T-helper 1 cell treated with Interleukin-12 subunit alpha and Interleukin-12 subunit beta and Interleukin-4 antibody, amounts not matched to agents 30 μg/mL and 1 μg/mL, for 36 hours (primary cell): Measurements from ENCODE around the gene RDH8.

ENCODE experiments used
- H3K27ac Mint-ChIP-seq: one replicate; pipeline ENCODE4 v1.8.0; 2021; ENCODE audit warnings: mild to moderate bottlenecking, mixed read lengths
- H3K27me3 Mint-ChIP-seq: one replicate; pipeline ENCODE4 v1.8.0; 2021; ENCODE audit warnings: low read depth, mixed read lengths
- H3K36me3 Mint-ChIP-seq: one replicate; pipeline ENCODE4 v1.8.0; 2021; ENCODE audit warnings: low read depth, mixed read lengths
- H3K4me1 Mint-ChIP-seq: one replicate; pipeline ENCODE4 v1.8.0; 2021; ENCODE audit warnings: low read depth, mixed read lengths
- H3K4me3 Mint-ChIP-seq: one replicate; pipeline ENCODE4 v1.8.0; 2021; ENCODE audit warnings: mild to moderate bottlenecking, moderate library complexity, mixed read lengths
- H3K9me3 Mint-ChIP-seq: one replicate; pipeline ENCODE4 v1.8.0; 2021; ENCODE audit warnings: mixed read lengths

The RDH8 gene

GRCh38 chr19:10013316-10013715 is at the start of gene RDH8:
Gene RDH8, plus strand, starts transcription at chr19:10013483. Its CDS starts 15 bp downstream, at chr19:10013498.
- H3K4me3 Mint-ChIP-seq: no peak within 1 kb of the TSS
- H3K27me3 Mint-ChIP-seq: peaks cover 44% of the 10 kb centered on the region
- no peak within 1 kb of the TSS for H3K27ac Mint-ChIP-seq
- H3K36me3 Mint-ChIP-seq: peaks cover 3% of the 10 kb centered on the region
- peaks cover 4% of the 10 kb centered on the region for H3K4me1 Mint-ChIP-seq
- no peaks in the 10 kb centered on the region for H3K9me3 Mint-ChIP-seq

GRCh38 chr19:9966024-9966423 is 47.3 kb upstream of the RDH8 start:
- Mint-ChIP-seq H3K4me3 (no peak overlapping the region), H3K9me3 (no peaks in the 10 kb centered on the region), H3K27ac (no peak overlapping the region), H3K36me3 (no peaks in the 10 kb centered on the region), H3K4me1 (peaks cover 2% of the 10 kb centered on the region), H3K27me3 (peaks cover 17% of the 10 kb centered on the region)

- H3K9me3 Mint-ChIP-seq: no peaks in the 10 kb centered on the region
- H3K4me1 Mint-ChIP-seq: peaks cover 2% of the 10 kb centered on the region
- H3K27me3 Mint-ChIP-seq: peaks cover 17% of the 10 kb centered on the region
- no peaks in the 10 kb centered on the region for H3K36me3 Mint-ChIP-seq
- H3K4me3 Mint-ChIP-seq: no peak overlapping the region
- H3K27ac Mint-ChIP-seq: no peak overlapping the region
Measured at GRCh38 chr19:9966448-9966847, 46.8 kb upstream of the RDH8 start.

GRCh38 chr19:9967326-9967725 is 46.0 kb upstream of the RDH8 start:
- no peak overlapping the region for H3K27ac Mint-ChIP-seq
- peaks cover 17% of the 10 kb centered on the region for H3K27me3 Mint-ChIP-seq
- H3K9me3 Mint-ChIP-seq: no peaks in the 10 kb centered on the region
- H3K4me1 Mint-ChIP-seq: peaks cover 2% of the 10 kb centered on the region
- no peaks in the 10 kb centered on the region for H3K36me3 Mint-ChIP-seq
- no peak overlapping the region for H3K4me3 Mint-ChIP-seq

GRCh38 chr19:9968820-9969687 is 44.2 kb upstream of the RDH8 start:
- H3K27me3 Mint-ChIP-seq: peaks cover 17% of the 10 kb centered on the region
- peaks cover 2% of the 10 kb centered on the region for H3K4me1 Mint-ChIP-seq
- no peak overlapping the region for H3K4me3 Mint-ChIP-seq
- no peak overlapping the region for H3K27ac Mint-ChIP-seq
- no peaks in the 10 kb centered on the region for H3K36me3 Mint-ChIP-seq
- H3K9me3 Mint-ChIP-seq: no peaks in the 10 kb centered on the region

GRCh38 chr19:9969688-9969975 is 43.7 kb upstream of the RDH8 start:
- Mint-ChIP-seq H3K4me1 (peaks cover 2% of the 10 kb centered on the region), H3K27me3 (peaks cover 17% of the 10 kb centered on the region), H3K36me3 (no peaks in the 10 kb centered on the region), H3K9me3 (no peaks in the 10 kb centered on the region), H3K27ac (no peak overlapping the region), H3K4me3 (no peak overlapping the region)

- H3K9me3 Mint-ChIP-seq: no peaks in the 10 kb centered on the region
- peaks cover 2% of the 10 kb centered on the region for H3K4me1 Mint-ChIP-seq
- H3K36me3 Mint-ChIP-seq: no peaks in the 10 kb centered on the region
- peaks cover 17% of the 10 kb centered on the region for H3K27me3 Mint-ChIP-seq
- H3K27ac Mint-ChIP-seq: no peak overlapping the region
- no peak overlapping the region for H3K4me3 Mint-ChIP-seq
Measured at GRCh38 chr19:9970481-9970880, 42.8 kb upstream of the RDH8 start.

GRCh38 chr19:9971166-9971897 is 42.0 kb upstream of the RDH8 start:
- no peak overlapping the region for H3K27ac Mint-ChIP-seq
- H3K36me3 Mint-ChIP-seq: no peaks in the 10 kb centered on the region
- peaks cover 10% of the 10 kb centered on the region for H3K27me3 Mint-ChIP-seq
- H3K4me1 Mint-ChIP-seq: peaks cover 2% of the 10 kb centered on the region
- H3K9me3 Mint-ChIP-seq: no peaks in the 10 kb centered on the region
- H3K4me3 Mint-ChIP-seq: no peak overlapping the region

GRCh38 chr19:9972103-9972502 is 41.2 kb upstream of the RDH8 start:
- H3K36me3 Mint-ChIP-seq: no peaks in the 10 kb centered on the region
- H3K9me3 Mint-ChIP-seq: no peaks in the 10 kb centered on the region
- no peak overlapping the region for H3K27ac Mint-ChIP-seq
- H3K27me3 Mint-ChIP-seq: peaks cover 5% of the 10 kb centered on the region
- H3K4me3 Mint-ChIP-seq: no peak overlapping the region
- no peaks in the 10 kb centered on the region for H3K4me1 Mint-ChIP-seq

- Mint-ChIP-seq H3K27me3 (no peaks in the 10 kb centered on the region), H3K4me1 (no peaks in the 10 kb centered on the region), H3K4me3 (no peak overlapping the region), H3K27ac (no peak overlapping the region), H3K9me3 (no peaks in the 10 kb centered on the region), H3K36me3 (no peaks in the 10 kb centered on the region)
Measured at GRCh38 chr19:9981406-9982260, 31.6 kb upstream of the RDH8 start.

GRCh38 chr19:9986787-9987281 is 26.4 kb upstream of the RDH8 start:
- no peaks in the 10 kb centered on the region for H3K27me3 Mint-ChIP-seq
- no peaks in the 10 kb centered on the region for H3K4me1 Mint-ChIP-seq
- no peak overlapping the region for H3K27ac Mint-ChIP-seq
- H3K9me3 Mint-ChIP-seq: no peaks in the 10 kb centered on the region
- H3K36me3 Mint-ChIP-seq: no peaks in the 10 kb centered on the region
- no peak overlapping the region for H3K4me3 Mint-ChIP-seq

- H3K27me3 Mint-ChIP-seq: no peaks in the 10 kb centered on the region
- no peaks in the 10 kb centered on the region for H3K36me3 Mint-ChIP-seq
- no peak overlapping the region for H3K27ac Mint-ChIP-seq
- H3K9me3 Mint-ChIP-seq: no peaks in the 10 kb centered on the region
- H3K4me1 Mint-ChIP-seq: no peaks in the 10 kb centered on the region
- no peak overlapping the region for H3K4me3 Mint-ChIP-seq
Measured at GRCh38 chr19:9989504-9989903, 23.8 kb upstream of the RDH8 start.

- H3K4me1 Mint-ChIP-seq: no peaks in the 10 kb centered on the region
- no peak overlapping the region for H3K4me3 Mint-ChIP-seq
- H3K27me3 Mint-ChIP-seq: no peaks in the 10 kb centered on the region
- H3K36me3 Mint-ChIP-seq: no peaks in the 10 kb centered on the region
- no peak overlapping the region for H3K27ac Mint-ChIP-seq
- no peaks in the 10 kb centered on the region for H3K9me3 Mint-ChIP-seq
Measured at GRCh38 chr19:9991425-9992191, 21.7 kb upstream of the RDH8 start.

- H3K4me1 Mint-ChIP-seq: peaks cover 2% of the 10 kb centered on the region
- H3K27me3 Mint-ChIP-seq: peaks cover 6% of the 10 kb centered on the region
- no peak overlapping the region for H3K27ac Mint-ChIP-seq
- H3K4me3 Mint-ChIP-seq: no peak overlapping the region
- H3K36me3 Mint-ChIP-seq: no peaks in the 10 kb centered on the region
- no peaks in the 10 kb centered on the region for H3K9me3 Mint-ChIP-seq
Measured at GRCh38 chr19:9995084-9995483, 18.2 kb upstream of the RDH8 start.
